ENCODE data around the gene NEK4. TPM values are rescaled to one million over a fixed set of nuclear protein-coding genes. Genes with fewer than 3 reads are reported as not detected.

Gene NEK4
- total RNA-seq, 1 experiment from 2014 or later: 40.5 TPM

- CTCF ChIA-PET: interaction anchor here (0.8 kb wide), 1 partner anchor 16 kb away, joined by 3 read pairs; no protein-coding TSS in a partner anchor
- Histone ChIP-seq H3K4me1 (no peaks in the 10 kb centered on the region), H3K27me3 (replicated peaks; ENCODE audit: control insufficient read depth, insufficient read depth, low read length) (no peaks in the 10 kb centered on the region), H3K36me3 (ENCODE audit: control insufficient read depth, insufficient read depth, low read length) (no peaks in the 10 kb centered on the region), H3K4me3 (ENCODE audit: low read depth, low read length) (no peak overlapping the region), H3K9me3 (no peaks in the 10 kb centered on the region)
- Mint-ChIP-seq H3K9me3 (ENCODE audit: unreplicated experiment) (no peaks in the 10 kb centered on the region), H3K4me3 (ENCODE audit: unreplicated experiment) (no peak overlapping the region), H3K36me3 (ENCODE audit: insufficient read depth, unreplicated experiment) (no peaks in the 10 kb centered on the region), H3K27me3 (ENCODE audit: insufficient read depth, unreplicated experiment) (no peaks in the 10 kb centered on the region), H3K4me1 (ENCODE audit: low read depth, unreplicated experiment) (no peaks in the 10 kb centered on the region), H3K27ac (ENCODE audit: unreplicated experiment) (no peak overlapping the region)
- no peak for DNase-seq
- intact Hi-C loops (cut with micrococcal nuclease; ENCODE audit: unreplicated experiment): no loop called here
- TF ChIP-seq CTCF (IDR thresholded peaks at IDR 0.05; ENCODE audit: insufficient read depth in 1 of 2, low read depth in 1 of 2, low read length in 1 of 2, severe bottlenecking in 1 of 2, unreplicated experiment in 1 of 2): no peak
- POLR2A ChIA-PET: interaction anchor here (1.2 kb wide), 1 partner anchor 9 kb away, joined by 3 read pairs; no protein-coding TSS in a partner anchor
- BruUV-seq (replicated peaks): no TSS peak
These were observed 12.4 kb upstream of the NEK4 start for GRCh38 chr3:52783211-52783555.

GRCh38 chr3:52782412-52783210 lies 11.9 kb upstream of the NEK4 start:
- H3K4me3 ChIP-seq (ENCODE audit: low read depth, low read length): no peak overlapping the region
- H3K27me3 ChIP-seq (replicated peaks; ENCODE audit: control insufficient read depth, insufficient read depth, low read length): no peaks in the 10 kb centered on the region
- POLR2A ChIA-PET: no interaction called here
- Mint-ChIP-seq H3K9me3 (ENCODE audit: unreplicated experiment) (no peaks in the 10 kb centered on the region), H3K4me3 (ENCODE audit: unreplicated experiment) (no peak overlapping the region), H3K27me3 (ENCODE audit: insufficient read depth, unreplicated experiment) (no peaks in the 10 kb centered on the region), H3K27ac (ENCODE audit: unreplicated experiment) (no peak overlapping the region), H3K36me3 (ENCODE audit: insufficient read depth, unreplicated experiment) (no peaks in the 10 kb centered on the region), H3K4me1 (ENCODE audit: low read depth, unreplicated experiment) (no peaks in the 10 kb centered on the region)
- peaks cover under 1% of the 10 kb centered on the region; the same call in 1 of the 2 replicates for H3K4me1 ChIP-seq
- CTCF ChIA-PET: no interaction called here
- no TSS peak for BruUV-seq (replicated peaks)
- H3K9me3 ChIP-seq: no peaks in the 10 kb centered on the region
- no peaks in the 10 kb centered on the region for H3K36me3 ChIP-seq (ENCODE audit: control insufficient read depth, insufficient read depth, low read length)
- no peak for DNase-seq
- no peak for TF ChIP-seq CTCF (IDR thresholded peaks at IDR 0.05; ENCODE audit: insufficient read depth in 1 of 2, low read depth in 1 of 2, low read length in 1 of 2, severe bottlenecking in 1 of 2, unreplicated experiment in 1 of 2)
- intact Hi-C loops (cut with micrococcal nuclease; ENCODE audit: unreplicated experiment): no loop called here

DNA sequence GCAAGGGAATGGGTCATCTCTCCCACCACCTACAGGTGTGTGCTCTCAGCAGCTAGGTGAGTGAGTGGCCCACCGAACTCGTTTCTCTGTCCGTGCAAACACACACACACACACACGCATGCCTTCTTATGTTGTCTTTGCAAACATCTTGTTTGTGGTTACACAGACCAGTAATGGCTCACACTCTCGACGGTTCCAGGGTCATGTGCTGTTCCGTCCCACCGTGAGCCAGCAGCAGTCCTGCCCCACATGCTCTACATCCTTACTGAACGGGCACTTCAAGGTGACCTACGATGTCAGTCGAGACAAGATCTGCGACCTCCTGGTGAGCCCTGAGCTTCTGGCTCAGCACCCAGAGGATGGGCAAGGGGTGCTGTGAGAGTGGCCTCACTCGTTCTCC lies 11.0 kb upstream of the NEK4 start:
- Mint-ChIP-seq H3K9me3 (ENCODE audit: unreplicated experiment) (no peaks in the 10 kb centered on the region), H3K36me3 (ENCODE audit: insufficient read depth, unreplicated experiment) (no peaks in the 10 kb centered on the region), H3K4me1 (ENCODE audit: low read depth, unreplicated experiment) (no peaks in the 10 kb centered on the region), H3K27ac (ENCODE audit: unreplicated experiment) (no peak overlapping the region), H3K27me3 (ENCODE audit: insufficient read depth, unreplicated experiment) (no peaks in the 10 kb centered on the region), H3K4me3 (ENCODE audit: unreplicated experiment) (no peak overlapping the region)
- ChIA-PET POLR2A (no interaction called here), CTCF (no interaction called here)
- no peaks in the 10 kb centered on the region for H3K27me3 ChIP-seq (replicated peaks; ENCODE audit: control insufficient read depth, insufficient read depth, low read length)
- no peak overlapping the region for H3K4me3 ChIP-seq (ENCODE audit: low read depth, low read length)
- intact Hi-C loops (cut with micrococcal nuclease; ENCODE audit: unreplicated experiment): no loop called here
- TF ChIP-seq CTCF (IDR thresholded peaks at IDR 0.05; ENCODE audit: insufficient read depth in 1 of 2, low read depth in 1 of 2, low read length in 1 of 2, severe bottlenecking in 1 of 2, unreplicated experiment in 1 of 2): no peak
- DNase-seq: no peak
- no TSS peak for BruUV-seq (replicated peaks)
- H3K36me3 ChIP-seq (ENCODE audit: control insufficient read depth, insufficient read depth, low read length): no peaks in the 10 kb centered on the region
- no peaks in the 10 kb centered on the region for H3K9me3 ChIP-seq
- H3K4me1 ChIP-seq: peaks cover 6% of the 10 kb centered on the region; the same call in 1 of the 2 replicates

Data from Caco-2 (cell line).